ENCODE measurements around the gene PTPRE. TPM values are rescaled to one million over a fixed set of nuclear protein-coding genes. Genes with fewer than 3 reads are reported as not detected.
A peak's percentile ranks its signal among the peaks of the same experiment; 100 is the strongest.

Gene PTPRE
- total RNA-seq, 4 donors from 2014 or later: 28.1 to 89.7 (median 54.2) TPM

DNA sequence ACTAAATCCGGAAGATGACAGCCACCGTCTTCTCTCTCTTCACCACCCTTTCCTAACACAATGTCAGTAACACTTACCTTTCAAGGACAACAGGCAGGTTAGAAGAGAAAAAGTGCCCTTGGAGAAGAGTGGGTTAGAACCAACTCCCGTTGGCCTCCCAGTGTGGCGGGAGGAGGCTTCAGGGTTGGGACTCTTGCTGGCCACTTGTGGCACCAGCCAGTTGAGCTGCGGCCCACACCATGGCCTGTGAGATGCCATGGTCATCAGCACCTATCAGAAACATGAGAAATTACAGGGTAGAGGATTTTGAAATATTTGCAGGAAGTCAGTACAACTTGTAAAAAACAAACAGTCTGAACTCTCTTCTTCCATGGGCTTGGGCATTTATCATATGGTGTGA, 125.6 kb downstream of the PTPRE start:
- DNase-seq (ENCODE audit: low spot score) (no peak), ATAC-seq (ENCODE audit: low FRiP score) (no peak)

DNA sequence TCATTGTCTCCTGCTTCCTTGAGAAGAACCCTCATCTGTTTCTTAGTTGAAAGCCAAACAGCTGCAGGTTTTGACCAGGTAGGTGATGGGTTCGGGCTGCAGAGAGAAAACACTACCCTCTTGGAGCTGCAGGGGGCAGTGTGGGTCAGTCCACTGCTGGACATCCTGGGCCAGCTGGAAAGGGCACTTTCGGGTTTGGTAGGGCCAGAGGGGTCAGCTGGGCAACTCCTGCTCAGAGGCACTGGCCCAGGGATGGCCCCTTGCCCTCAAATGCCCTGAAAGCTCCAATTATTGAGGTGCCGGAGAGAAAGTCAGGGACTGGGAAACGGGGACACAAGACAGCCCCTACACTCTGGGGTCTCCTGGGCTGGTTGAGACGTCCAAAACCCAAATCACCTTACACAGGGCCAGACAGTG, 128.7 kb downstream of the PTPRE start:
- DNase-seq (ENCODE audit: low spot score) (peak; percentile 41), ATAC-seq (ENCODE audit: low FRiP score) (no peak)
- TF ChIP-seq, protein P1, sequence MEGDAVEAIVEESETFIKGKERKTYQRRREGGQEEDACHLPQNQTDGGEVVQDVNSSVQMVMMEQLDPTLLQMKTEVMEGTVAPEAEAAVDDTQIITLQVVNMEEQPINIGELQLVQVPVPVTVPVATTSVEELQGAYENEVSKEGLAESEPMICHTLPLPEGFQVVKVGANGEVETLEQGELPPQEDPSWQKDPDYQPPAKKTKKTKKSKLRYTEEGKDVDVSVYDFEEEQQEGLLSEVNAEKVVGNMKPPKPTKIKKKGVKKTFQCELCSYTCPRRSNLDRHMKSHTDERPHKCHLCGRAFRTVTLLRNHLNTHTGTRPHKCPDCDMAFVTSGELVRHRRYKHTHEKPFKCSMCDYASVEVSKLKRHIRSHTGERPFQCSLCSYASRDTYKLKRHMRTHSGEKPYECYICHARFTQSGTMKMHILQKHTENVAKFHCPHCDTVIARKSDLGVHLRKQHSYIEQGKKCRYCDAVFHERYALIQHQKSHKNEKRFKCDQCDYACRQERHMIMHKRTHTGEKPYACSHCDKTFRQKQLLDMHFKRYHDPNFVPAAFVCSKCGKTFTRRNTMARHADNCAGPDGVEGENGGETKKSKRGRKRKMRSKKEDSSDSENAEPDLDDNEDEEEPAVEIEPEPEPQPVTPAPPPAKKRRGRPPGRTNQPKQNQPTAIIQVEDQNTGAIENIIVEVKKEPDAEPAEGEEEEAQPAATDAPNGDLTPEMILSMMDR (IDR thresholded peaks at IDR 0.05): peak in 1 of 3 donors; percentile 73

More for the DNA sequence above, 125.6 kb downstream of the PTPRE start:
- TF ChIP-seq, protein P1 (IDR thresholded peaks at IDR 0.05): no peak

DNA sequence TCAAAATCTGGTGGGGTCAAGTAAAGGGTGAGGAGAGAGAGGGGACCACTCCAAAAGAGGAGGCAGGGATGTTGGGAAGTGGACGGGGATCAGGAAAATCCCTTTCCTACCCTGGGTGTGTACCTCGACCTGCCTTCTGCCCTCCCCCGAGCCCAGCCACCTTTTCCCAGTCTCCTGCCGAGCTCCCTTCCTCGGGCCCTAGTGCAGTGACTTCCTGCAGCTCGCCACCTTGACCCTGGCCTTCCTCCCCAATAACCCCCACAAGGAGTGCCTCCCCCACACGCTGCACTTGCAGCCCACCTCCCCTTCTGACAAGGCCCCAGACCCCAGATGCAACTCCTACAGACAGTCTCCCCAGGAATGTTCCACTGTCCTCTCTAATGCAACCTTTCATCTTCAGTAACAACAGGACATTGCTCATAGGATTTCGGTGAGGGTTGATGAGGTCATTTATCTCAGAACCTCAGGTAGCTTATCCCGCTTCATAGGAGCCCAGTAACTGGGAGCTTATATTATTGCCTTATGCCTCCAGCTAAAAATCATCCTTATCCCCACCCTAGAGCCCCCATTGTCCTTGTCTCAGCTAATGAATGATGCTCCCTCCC, 129.2 kb downstream of the PTPRE start:
- ATAC-seq (ENCODE audit: low FRiP score) (no peak), DNase-seq (ENCODE audit: low spot score) (no peak)
- TF ChIP-seq, protein P1 (IDR thresholded peaks at IDR 0.05): no peak

DNA sequence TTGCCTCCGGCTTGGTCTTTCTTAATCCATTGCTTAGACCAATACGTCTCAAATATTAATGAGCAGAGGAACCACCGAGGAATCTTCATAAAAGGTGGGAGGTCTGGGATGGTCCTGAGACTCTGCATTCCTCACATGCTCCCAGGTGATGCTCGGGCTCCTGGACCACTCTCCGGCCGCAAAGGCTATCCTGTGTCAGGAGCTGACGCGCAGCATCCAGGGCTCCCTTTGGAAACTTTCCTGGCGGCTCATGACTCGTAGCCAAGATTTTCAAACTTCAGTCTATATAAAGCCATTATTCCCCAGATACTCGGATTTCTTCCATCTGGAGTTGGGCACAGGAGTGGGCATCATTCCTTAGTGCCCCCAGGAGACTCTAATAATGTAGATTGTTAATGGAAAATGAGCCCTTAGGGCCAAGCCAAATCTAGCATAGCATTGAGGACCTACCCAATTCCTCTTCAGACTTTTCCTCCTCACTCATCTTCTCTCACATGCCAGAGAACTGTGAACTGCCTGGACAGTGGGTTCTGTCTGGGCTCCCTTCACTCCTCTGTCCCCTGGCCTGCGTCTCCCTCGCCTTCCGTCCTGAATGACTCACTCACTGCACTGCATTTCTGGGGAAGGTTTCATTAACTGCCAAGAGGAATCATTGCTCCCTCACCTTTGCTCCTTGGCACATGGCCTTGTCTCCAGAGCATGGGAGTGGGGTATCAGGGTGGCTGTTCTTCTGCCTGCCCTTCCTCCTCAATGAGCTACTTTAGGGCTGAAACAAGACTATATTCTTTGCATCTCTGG, 130.0 kb downstream of the PTPRE start:
- TF ChIP-seq, protein P1 (IDR thresholded peaks at IDR 0.05): no peak
- ATAC-seq (ENCODE audit: low FRiP score) (peak; percentile 73), DNase-seq (ENCODE audit: low spot score) (no peak)

DNA sequence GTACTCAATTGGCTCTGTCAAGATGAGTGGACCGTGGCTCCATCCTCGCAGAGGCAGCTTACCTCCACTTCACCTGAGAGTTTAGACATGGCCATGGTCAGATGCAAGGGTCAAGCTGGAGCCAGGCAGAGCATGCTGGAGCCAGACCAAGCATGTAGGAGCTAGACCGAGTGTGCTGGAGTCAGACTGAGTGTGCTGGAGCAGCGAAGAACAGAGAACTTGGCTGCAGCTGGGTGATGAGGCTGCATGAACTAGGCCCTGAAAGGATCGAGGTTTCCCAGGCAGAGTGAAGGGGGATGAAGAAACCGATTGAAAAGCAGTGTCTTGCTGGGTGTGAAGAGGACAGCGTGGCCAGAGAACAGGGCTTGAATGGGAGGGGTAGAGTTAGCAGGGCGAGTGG, 133.2 kb downstream of the PTPRE start:
- DNase-seq (ENCODE audit: low spot score) (no peak), ATAC-seq (ENCODE audit: low FRiP score) (no peak)
- TF ChIP-seq, protein P1 (IDR thresholded peaks at IDR 0.05): no peak

DNA sequence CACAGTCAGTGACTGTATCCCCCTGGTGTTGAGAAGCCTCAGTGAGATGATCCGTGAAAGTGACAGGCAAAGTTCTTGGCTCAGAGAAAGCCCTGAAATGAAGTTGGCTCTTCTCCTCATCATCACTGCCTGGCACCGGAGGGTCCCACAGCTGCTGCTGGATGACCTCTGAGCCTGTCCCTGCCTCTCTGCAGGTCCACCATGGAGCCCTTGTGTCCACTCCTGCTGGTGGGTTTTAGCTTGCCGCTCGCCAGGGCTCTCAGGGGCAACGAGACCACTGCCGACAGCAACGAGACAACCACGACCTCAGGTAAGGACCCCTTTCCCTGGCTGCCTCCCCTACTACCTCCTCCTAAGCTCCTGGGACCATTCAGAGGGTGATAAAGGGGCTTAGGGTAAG, 133.8 kb downstream of the PTPRE start:
- TF ChIP-seq, protein P1 (IDR thresholded peaks at IDR 0.05): no peak
- DNase-seq (ENCODE audit: low spot score) (no peak), ATAC-seq (ENCODE audit: low FRiP score) (no peak)

Data from omental fat pad (tissue), 4 donors.